Left ventricle myocardium inferior (tissue), 1 donor: ENCODE data around the gene SOWAHA. TPM values are rescaled to one million over a fixed set of nuclear protein-coding genes. Genes with fewer than 3 reads are reported as not detected.

ENCODE experiments used
- DNase-seq: peaks from one replicate; pipeline ENCODE4 v3.0.0-alpha.2; 2020
- H3K27ac ChIP-seq: fragments of 200-600 bp; replicated peaks from 2 replicates; pipeline ENCODE4 v1.8.0; 2021
- H3K27me3 ChIP-seq: fragments of 200-600 bp; 2 replicates; pipeline ENCODE4 v1.8.0; 2021; ENCODE audit warnings: low read depth
- H3K36me3 ChIP-seq: fragments of 200-600 bp; 2 replicates; pipeline ENCODE4 v1.8.0; 2021
- H3K4me1 ChIP-seq: fragments of 200-600 bp; 2 replicates; pipeline ENCODE4 v1.8.0; 2021
- H3K4me3 ChIP-seq: fragments of 200-600 bp; 2 replicates; pipeline ENCODE4 v1.8.0; 2021; ENCODE audit warnings: mild to moderate bottlenecking, moderate library complexity
- H3K9me3 ChIP-seq: fragments of 200-600 bp; replicated peaks from 2 replicates; pipeline ENCODE4 v1.8.0; 2021
- CTCF ChIP-seq: fragments of 200-600 bp; IDR thresholded peaks from 2 replicates; pipeline ENCODE4 v1.8.0; 2021; ENCODE audit warnings: antibody characterized with exemption, mild to moderate bottlenecking, borderline replicate concordance
- intact Hi-C: fragments of 100-400 bp; cut with micrococcal nuclease; formaldehyde crosslinking; loops from one replicate; pipeline ENCODE4 v1.11.0; 2022
- total RNA-seq: library from RNA; stranded (reverse); fragmentation: NEBNext Ultra II Directional; extraction: Animal tissue kit (Norgen Biotek cat#: 25700); gene quantifications from one replicate; pipeline ENCODE4 v1.2.1, GENCODE V29; 2021
- donor health status: DM: no; HTN: yes; CAD: no; lungs with severe emphysema.

The SOWAHA gene
- total RNA-seq, 1 donor from 2014 or later: not detected

GRCh38 chr5:132824426-132824825 is 11.3 kb downstream of the SOWAHA start:
- Histone ChIP-seq H3K36me3 (peaks cover 4% of the 10 kb centered on the region), H3K27ac (no peak overlapping the region), H3K27me3 (peaks cover 5% of the 10 kb centered on the region), H3K4me1 (peaks cover 36% of the 10 kb centered on the region), H3K4me3 (no peak overlapping the region), H3K9me3 (no peaks in the 10 kb centered on the region)
- no peak for DNase-seq
- no peak for TF ChIP-seq CTCF
- intact Hi-C loops: no loop called here

DNA sequence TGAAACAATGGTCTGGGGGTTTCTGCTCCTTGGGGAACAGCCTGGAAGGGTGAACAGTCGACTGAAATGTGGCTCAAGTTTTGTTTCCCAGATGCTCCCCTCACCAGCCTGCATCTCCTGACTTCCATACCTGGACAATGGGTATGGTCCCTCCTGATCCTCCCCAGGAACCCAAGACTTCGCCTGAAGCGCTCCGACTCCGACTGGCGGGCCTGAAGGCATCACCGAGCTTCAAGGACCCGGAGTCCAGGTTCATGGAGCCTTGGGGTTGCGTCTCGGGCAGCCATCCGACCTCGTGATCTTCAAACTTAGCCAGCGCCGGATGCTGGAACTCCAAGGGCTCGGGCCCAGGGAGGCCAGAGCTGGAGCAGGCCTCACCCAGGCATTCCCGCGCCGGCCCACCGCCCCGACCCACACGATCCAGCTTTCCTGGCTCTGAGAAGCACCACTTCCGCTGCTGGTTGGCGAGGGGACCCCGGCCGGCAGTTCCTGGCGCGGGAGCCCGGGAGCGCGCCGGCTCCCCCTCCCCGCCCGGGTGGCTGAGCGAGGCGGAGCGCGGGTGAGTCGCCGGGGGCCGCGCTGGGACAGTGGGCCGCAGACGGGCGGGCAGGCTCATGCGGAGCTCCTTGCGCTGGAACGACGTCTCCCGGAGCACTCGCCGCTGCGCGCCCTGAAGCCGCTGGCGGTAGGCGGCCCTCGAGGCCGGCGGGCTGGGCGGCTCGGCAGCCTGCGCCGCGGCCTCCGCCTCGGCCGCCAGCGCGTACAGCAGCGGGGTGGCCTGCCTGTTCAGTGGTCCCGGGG is 12.1 kb downstream of the SOWAHA start:
- no peaks in the 10 kb centered on the region for H3K27me3 ChIP-seq
- TF ChIP-seq CTCF: no peak

DNA sequence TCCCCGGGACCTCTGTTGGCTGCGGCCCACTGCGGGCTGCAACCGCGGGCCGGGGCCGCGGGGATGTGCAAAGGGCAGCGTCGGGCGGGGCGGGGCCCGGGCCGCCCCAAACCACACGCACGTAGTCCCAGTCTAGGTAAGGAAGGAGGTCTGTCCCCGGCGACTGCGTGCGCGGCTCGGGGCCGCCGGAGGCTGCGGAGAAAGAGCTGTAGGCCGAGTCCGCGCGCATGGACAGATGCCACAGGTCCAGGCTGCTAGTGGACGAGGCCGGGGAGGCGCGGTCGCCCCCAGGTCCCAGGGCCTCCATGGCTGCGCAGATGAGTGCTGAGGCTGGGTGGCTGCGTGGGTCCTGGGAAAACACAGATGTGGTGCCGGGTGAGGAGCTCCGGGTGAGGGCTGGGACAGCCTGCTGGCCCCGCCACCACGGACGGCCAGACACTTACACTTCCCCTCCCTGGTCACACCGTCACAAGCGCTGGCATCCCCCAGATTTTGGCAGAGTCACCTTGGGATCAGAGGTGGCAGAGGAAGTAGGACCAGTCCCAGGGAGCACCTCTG is 12.8 kb downstream of the SOWAHA start:
- no peaks in the 10 kb centered on the region for H3K27me3 ChIP-seq
- no peak for TF ChIP-seq CTCF
- intact Hi-C loops: no loop called here
- peaks cover 41% of the 10 kb centered on the region for H3K4me1 ChIP-seq
- H3K27ac ChIP-seq: peak overlapping the region; percentile 52
- H3K4me3 ChIP-seq: peak overlapping the region; percentile 56
- H3K9me3 ChIP-seq: no peaks in the 10 kb centered on the region
- no peak for DNase-seq
- peaks cover 4% of the 10 kb centered on the region for H3K36me3 ChIP-seq

More for the DNA sequence above, 12.1 kb downstream of the SOWAHA start:
- Histone ChIP-seq H3K4me1 (peaks cover 36% of the 10 kb centered on the region), H3K4me3 (peak overlapping the region; percentile 56), H3K36me3 (peaks cover 4% of the 10 kb centered on the region), H3K27ac (no peak overlapping the region), H3K9me3 (no peaks in the 10 kb centered on the region)
- no peak for DNase-seq
- intact Hi-C loops: no loop called here

DNA sequence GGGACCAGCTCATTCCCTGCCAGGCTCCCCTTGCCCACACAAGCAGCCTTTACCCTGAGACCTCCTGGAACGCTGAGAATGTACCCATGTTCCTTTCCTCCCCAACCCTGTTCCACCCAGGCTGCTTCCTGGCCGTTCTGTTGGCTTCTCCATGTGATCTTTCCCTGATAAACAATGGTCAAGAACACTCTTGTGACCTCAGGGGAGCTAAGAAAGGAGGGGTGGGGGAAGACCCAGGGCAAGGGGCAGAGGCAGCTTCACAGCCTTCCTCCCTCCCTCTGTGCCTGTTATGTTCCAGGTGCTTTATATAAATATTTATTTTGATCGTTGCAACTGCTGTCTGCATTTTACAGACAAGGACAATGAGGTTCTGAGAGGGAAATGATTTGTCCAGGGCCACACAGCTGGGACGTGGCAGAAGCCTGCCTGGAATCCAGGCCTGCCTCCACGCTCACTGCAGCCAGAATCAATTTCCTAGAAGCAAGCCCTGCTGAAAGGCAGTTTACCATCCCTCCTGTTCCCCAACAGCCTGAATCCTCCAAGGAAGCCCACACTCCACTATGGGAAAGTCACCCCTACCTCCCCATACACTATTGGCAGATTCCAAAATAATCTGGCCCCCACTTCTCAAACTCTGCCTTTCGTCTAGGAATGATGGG is 13.5 kb downstream of the SOWAHA start:
- Histone ChIP-seq H3K4me3 (peak overlapping the region; percentile 56), H3K27me3 (no peaks in the 10 kb centered on the region), H3K36me3 (peaks cover 4% of the 10 kb centered on the region), H3K4me1 (peaks cover 43% of the 10 kb centered on the region), H3K27ac (peak overlapping the region; percentile 52), H3K9me3 (no peaks in the 10 kb centered on the region)
- DNase-seq: no peak
- TF ChIP-seq CTCF: no peak
- intact Hi-C loops: no loop called here

GRCh38 chr5:132827943-132828673 is 15.0 kb downstream of the SOWAHA start:
- Histone ChIP-seq H3K4me3 (no peak overlapping the region), H3K27me3 (no peaks in the 10 kb centered on the region), H3K27ac (no peak overlapping the region), H3K9me3 (no peaks in the 10 kb centered on the region), H3K36me3 (peaks cover 4% of the 10 kb centered on the region), H3K4me1 (peaks cover 38% of the 10 kb centered on the region)
- DNase-seq: no peak
- intact Hi-C loops: no loop called here
- TF ChIP-seq CTCF: no peak
